ENCODE results near the gene WDR18. TPM values are rescaled to one million over a fixed set of nuclear protein-coding genes. Genes with fewer than 3 reads are reported as not detected.

WDR18 gene
- total and polyA plus RNA-seq, 7 donors, result 14.3 to 65.8 (median 30.7) TPM

- peaks cover 0 to 17% (median 12%) of the 10 kb centered on the region in 4 donors for H3K4me1 ChIP-seq
- no peaks in the 10 kb centered on the region for H3K9me3 ChIP-seq
- DNase-seq, result no peak
- no peak overlapping the region for H3K27ac ChIP-seq
- peaks cover 0 to 38% (median 10%) of the 10 kb centered on the region in 4 donors for H3K36me3 ChIP-seq
- peaks cover 31 to 59% (median 48%) of the 10 kb centered on the region in 3 donors for H3K27me3 ChIP-seq
- TF ChIP-seq POLR2AphosphoS5 (IDR thresholded peaks at IDR 0.05), result no peak
- no peak for TF ChIP-seq POLR2A (IDR thresholded peaks at IDR 0.05)
- no peak for TF ChIP-seq CTCF (IDR thresholded peaks at IDR 0.05)
- TF ChIP-seq EP300 (IDR thresholded peaks at IDR 0.05), result no peak
- 38 to 81% methylated on average over 26 of the region's 26 CpGs for WGBS, 2 donors
- intact Hi-C loops (cut with DNase I), result no loop called here
- no peak overlapping the region for H3K4me3 ChIP-seq
Observed at GRCh38 chr19:995051-995827, 11.1 kb downstream of the WDR18 start.

GRCh38 chr19:996051-996838 lies 12.1 kb downstream of the WDR18 start:
- peaks cover 38 to 68% (median 56%) of the 10 kb centered on the region in 3 donors for H3K27me3 ChIP-seq
- 5 to 15% methylated on average over 64 of the region's 64 CpGs for WGBS, 2 donors
- no peak for DNase-seq
- H3K36me3 ChIP-seq, result peaks cover 0 to 29% (median 6%) of the 10 kb centered on the region in 4 donors
- no peak overlapping the region for H3K4me3 ChIP-seq
- peaks cover 0 to 25% (median 21%) of the 10 kb centered on the region in 4 donors for H3K4me1 ChIP-seq
- no peak overlapping the region for H3K27ac ChIP-seq
- H3K9me3 ChIP-seq, result no peaks in the 10 kb centered on the region
- intact Hi-C loops (cut with DNase I), result no loop called here
- TF ChIP-seq CTCF (IDR thresholded peaks at IDR 0.05) (no peak), EP300 (IDR thresholded peaks at IDR 0.05) (no peak), POLR2AphosphoS5 (IDR thresholded peaks at IDR 0.05) (no peak), POLR2A (IDR thresholded peaks at IDR 0.05) (no peak)

- no peaks in the 10 kb centered on the region for H3K9me3 ChIP-seq
- H3K36me3 ChIP-seq, result peaks cover 0 to 16% (median 5%) of the 10 kb centered on the region in 4 donors
- TF ChIP-seq EP300 (IDR thresholded peaks at IDR 0.05) (no peak), POLR2A (IDR thresholded peaks at IDR 0.05) (no peak), POLR2AphosphoS5 (IDR thresholded peaks at IDR 0.05) (no peak), CTCF (IDR thresholded peaks at IDR 0.05) (no peak)
- peaks cover 40 to 86% (median 71%) of the 10 kb centered on the region in 3 donors for H3K27me3 ChIP-seq
- no peak overlapping the region for H3K27ac ChIP-seq
- intact Hi-C loops (cut with DNase I), result no loop called here
- WGBS, 2 donors, result 31 to 48% methylated on average over 6 of the region's 6 CpGs
- no peak overlapping the region for H3K4me3 ChIP-seq
- no peak for DNase-seq
- peaks cover 0 to 33% (median 25%) of the 10 kb centered on the region in 4 donors for H3K4me1 ChIP-seq
Observed at GRCh38 chr19:998064-998463, 13.9 kb downstream of the WDR18 start.

GRCh38 chr19:999379-999719 lies 15.2 kb downstream of the WDR18 start:
- Histone ChIP-seq H3K27ac (no peak overlapping the region), H3K9me3 (no peaks in the 10 kb centered on the region), H3K4me3 (no peak overlapping the region), H3K4me1 (peaks cover 0 to 33% (median 25%) of the 10 kb centered on the region in 4 donors), H3K27me3 (peaks cover 40 to 93% (median 74%) of the 10 kb centered on the region in 3 donors), H3K36me3 (peaks cover 0 to 4% (median under 1%) of the 10 kb centered on the region in 4 donors)
- intact Hi-C loops (cut with DNase I), result no loop called here
- TF ChIP-seq POLR2AphosphoS5 (IDR thresholded peaks at IDR 0.05), result no peak
- no peak for TF ChIP-seq EP300 (IDR thresholded peaks at IDR 0.05)
- no peak for TF ChIP-seq CTCF (IDR thresholded peaks at IDR 0.05)
- TF ChIP-seq POLR2A (IDR thresholded peaks at IDR 0.05), result no peak
- DNase-seq, result no peak
- 45 to 65% methylated on average over 3 of the region's 3 CpGs for WGBS, 2 donors
